ENCODE results near the gene ANAPC2. TPM values are rescaled to one million over a fixed set of nuclear protein-coding genes. Genes with fewer than 3 reads are reported as not detected.

The ANAPC2 gene
- total and polyA plus RNA-seq, 8 donors = 22.2 to 122 (median 34.7) TPM

- whole genome bisulfite sequencing, 2 donors = 76% methylated on average over 21 to 22 of the region's 22 CpGs
- H3K27me3 ChIP-seq = peaks cover 0 to 4% (median 2%) of the 10 kb centered on the region in 4 donors
- DNase-seq (no peak), ATAC-seq (no peak), FAIRE-seq (no peak)
- no peak for TF ChIP-seq CTCF (IDR thresholded peaks at IDR 0.05)
- intact Hi-C loops (cut with DNase I) = no loop called here
- H3K4me1 ChIP-seq = peaks cover 6 to 21% (median 18%) of the 10 kb centered on the region in 3 donors
- H3K9me3 ChIP-seq = no peaks in the 10 kb centered on the region
- no peak overlapping the region for H3K4me3 ChIP-seq
- no peak overlapping the region for H3K27ac ChIP-seq
- H3K36me3 ChIP-seq = no peaks in the 10 kb centered on the region
Observed at GRCh38 chr9:137166380-137167229, 21.8 kb downstream of the ANAPC2 start.

- no peak overlapping the region for H3K27ac ChIP-seq
- H3K4me1 ChIP-seq = peaks cover 6 to 21% (median 18%) of the 10 kb centered on the region in 3 donors
- H3K4me3 ChIP-seq = no peak overlapping the region
- intact Hi-C loops (cut with DNase I) = no loop called here
- FAIRE-seq (no peak), ATAC-seq (no peak), DNase-seq (no peak)
- H3K36me3 ChIP-seq = no peaks in the 10 kb centered on the region
- TF ChIP-seq CTCF (IDR thresholded peaks at IDR 0.05) = no peak
- peaks cover 0 to 10% (median 2%) of the 10 kb centered on the region in 4 donors for H3K27me3 ChIP-seq
- no peaks in the 10 kb centered on the region for H3K9me3 ChIP-seq
- WGBS, 2 donors = 85 to 91% methylated on average over 31 to 32 of the region's 32 CpGs
Observed at GRCh38 chr9:137165250-137165836, 23.0 kb downstream of the ANAPC2 start.

GRCh38 chr9:137164370-137165249 lies 23.8 kb downstream of the ANAPC2 start:
- FAIRE-seq (no peak), DNase-seq (no peak), ATAC-seq (no peak)
- intact Hi-C loops (cut with DNase I) = no loop called here
- 79 to 88% methylated on average over 31 to 34 of the region's 34 CpGs for WGBS, 2 donors
- H3K27me3 ChIP-seq = peaks cover 0 to 10% (median 2%) of the 10 kb centered on the region in 4 donors
- no peak overlapping the region for H3K4me3 ChIP-seq
- H3K36me3 ChIP-seq = no peaks in the 10 kb centered on the region
- no peak for TF ChIP-seq CTCF (IDR thresholded peaks at IDR 0.05)
- no peaks in the 10 kb centered on the region for H3K9me3 ChIP-seq
- H3K4me1 ChIP-seq = peaks cover under 1 to 16% (median 14%) of the 10 kb centered on the region in 3 donors
- no peak overlapping the region for H3K27ac ChIP-seq

- H3K4me3 ChIP-seq = no peak overlapping the region
- no peak for TF ChIP-seq CTCF (IDR thresholded peaks at IDR 0.05)
- 80 to 81% methylated on average over 22 of the region's 22 CpGs for WGBS, 2 donors
- no peak for DNase-seq
- H3K27ac ChIP-seq = no peak overlapping the region
- H3K9me3 ChIP-seq = no peaks in the 10 kb centered on the region
- intact Hi-C loops (cut with DNase I) = no loop called here
- peaks cover 0 to 14% (median 14%) of the 10 kb centered on the region in 3 donors for H3K4me1 ChIP-seq
- no peak for ATAC-seq
- no peaks in the 10 kb centered on the region for H3K36me3 ChIP-seq
- no peak for FAIRE-seq
- peaks cover 0 to 10% (median 2%) of the 10 kb centered on the region in 4 donors for H3K27me3 ChIP-seq
Observed at GRCh38 chr9:137163805-137164204, 24.6 kb downstream of the ANAPC2 start.

Measured in pancreas (tissue), 10 donors.